Activated CD4-positive, alpha-beta T cell treated with anti-CD3 and anti-CD28 coated beads for 24 hours (primary cell): ENCODE measurements around the gene FEM1A.
"Not testable (repeated sequence)": the region's sequence is repeated elsewhere in the genome, so short reads cannot be mapped to it uniquely, and the experiment has no call there.

Experiments
- DNase-seq, 2 donors: peaks; one replicate each; pipeline ENCODE4 v3.0.0-alpha.2; 2020; ENCODE audit warnings: low read depth in 2 of 2

FEM1A gene

DNA sequence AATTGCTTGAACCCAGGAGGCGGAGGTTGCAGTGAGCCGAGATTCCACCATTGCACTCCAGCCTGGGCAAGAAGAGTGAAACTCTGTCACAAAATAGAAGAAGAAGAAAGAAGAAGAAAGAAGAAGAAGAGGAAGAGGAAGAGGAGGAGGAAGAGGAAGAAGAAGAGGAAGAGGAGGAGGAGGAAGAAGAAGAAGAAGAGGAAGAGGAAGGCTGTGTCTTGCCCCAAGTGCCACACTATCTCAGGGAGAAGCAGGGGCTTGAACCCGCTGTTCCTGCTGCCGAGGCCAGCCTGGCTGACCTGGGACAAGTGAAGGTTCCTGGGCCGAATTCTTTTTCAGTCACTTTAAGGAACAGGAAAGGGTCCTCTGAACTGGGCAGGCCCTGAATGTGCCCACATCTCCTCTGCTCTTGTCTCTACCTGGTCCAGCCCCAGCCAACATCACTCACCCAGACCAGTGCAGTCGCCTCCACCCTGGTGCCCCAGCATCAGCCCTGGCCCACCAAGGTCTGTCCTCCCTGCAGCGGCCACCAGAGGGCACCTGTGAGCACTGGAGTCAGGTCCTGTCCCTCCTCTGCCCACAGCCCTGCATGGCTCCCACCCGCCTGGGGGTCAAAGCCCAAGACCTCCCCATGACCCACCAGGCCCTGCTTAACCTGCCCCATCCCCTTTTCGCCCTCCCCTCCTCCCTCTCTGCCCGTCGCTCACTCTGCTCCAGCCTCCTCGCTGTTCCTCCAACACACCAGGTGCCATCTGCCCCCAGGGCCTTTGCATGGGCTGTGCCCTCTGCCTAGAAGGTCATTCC is 20.0 kb downstream of the FEM1A start:
- DNase-seq, result peak; percentile 90 to 93

GRCh38 chr19:4814625-4815425 is 23.3 kb downstream of the FEM1A start:
- no peak for DNase-seq

DNA sequence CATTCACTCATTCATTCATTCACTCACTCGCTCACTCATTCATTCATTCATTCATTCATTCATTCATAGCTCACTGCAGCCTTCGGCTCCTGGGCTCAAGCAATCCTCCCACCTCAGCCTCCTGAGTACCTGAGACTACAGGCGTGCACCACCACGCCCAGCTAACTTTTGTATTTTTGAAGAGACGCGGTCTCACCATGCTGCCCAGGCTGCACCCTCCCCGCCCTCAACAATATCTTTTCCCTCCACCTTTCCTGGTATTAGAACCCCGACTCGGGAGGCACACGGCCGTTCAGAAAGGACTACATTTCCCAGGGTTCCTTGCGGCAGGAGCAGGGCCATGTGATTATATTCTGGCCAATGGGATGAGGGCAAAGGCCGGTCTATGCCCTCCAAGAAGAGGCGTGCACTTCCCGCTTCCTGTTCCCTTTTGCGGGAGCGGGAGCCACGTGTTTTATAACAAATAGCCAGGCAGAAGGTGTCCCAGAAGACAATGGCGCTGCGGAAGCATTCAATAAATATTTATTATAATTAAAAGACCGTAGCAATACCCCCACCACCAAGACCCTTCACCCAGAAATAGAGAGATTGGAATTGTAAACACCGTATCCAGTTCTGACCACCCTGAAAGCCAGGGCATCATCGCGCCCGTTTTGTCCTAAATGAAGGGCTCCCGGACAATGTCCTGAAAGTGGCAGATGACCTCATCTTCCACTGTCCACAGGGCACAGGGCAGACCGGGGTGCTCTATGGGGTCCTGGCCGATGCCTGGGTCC is 24.1 kb downstream of the FEM1A start:
- DNase-seq, result peak; percentile 71 to 74

- DNase-seq, result no peak
Observed at GRCh38 chr19:4816202-4816949, 24.8 kb downstream of the FEM1A start.

DNA sequence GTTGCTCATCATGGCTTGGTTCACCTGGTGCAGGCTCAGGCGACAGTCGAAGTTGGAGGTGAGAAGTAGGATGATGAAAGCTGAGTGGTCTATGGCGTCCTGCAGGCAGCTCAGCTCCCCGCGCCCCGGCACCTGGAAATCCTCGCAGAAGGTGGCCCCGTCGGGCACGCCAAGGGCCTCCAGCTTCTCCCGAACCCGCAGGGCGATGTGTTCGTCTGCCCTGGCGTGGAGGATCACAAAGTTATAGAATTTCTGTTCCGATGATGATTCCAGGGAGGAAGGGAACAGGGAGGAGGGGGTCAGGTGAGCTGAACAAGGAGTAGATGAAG is 25.4 kb downstream of the FEM1A start:
- no peak for DNase-seq

- no peak for DNase-seq
Observed at GRCh38 chr19:4817467-4818277, 26.1 kb downstream of the FEM1A start.

GRCh38 chr19:4821265-4821664 is 29.7 kb downstream of the FEM1A start:
- DNase-seq, result no peak

- not testable (repeated sequence) for DNase-seq
Observed at GRCh38 chr19:4822354-4822753, 30.8 kb downstream of the FEM1A start.

DNA sequence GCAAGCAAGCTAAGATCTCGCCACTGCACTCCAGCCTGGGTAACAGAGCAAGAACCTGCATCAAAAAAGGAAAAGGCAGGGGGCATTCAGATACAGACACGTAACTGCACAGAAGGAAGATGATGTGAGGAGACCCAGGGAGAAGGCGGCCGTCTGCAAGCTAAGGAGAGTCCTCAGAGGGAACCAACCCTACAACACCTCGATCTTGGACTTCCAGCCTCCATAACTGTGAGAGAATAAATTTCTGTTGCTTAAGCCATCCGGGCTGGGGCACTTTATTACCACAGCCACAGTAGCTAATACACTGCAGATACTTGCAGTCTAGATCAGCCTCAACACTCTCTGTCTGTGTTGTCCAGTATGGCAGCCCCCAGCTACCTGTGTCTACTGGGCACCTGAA is 32.0 kb downstream of the FEM1A start:
- no peak for DNase-seq

- no peak for DNase-seq
Observed at GRCh38 chr19:4829001-4829712, 37.6 kb downstream of the FEM1A start.

GRCh38 chr19:4830332-4830731 is 38.8 kb downstream of the FEM1A start:
- no peak for DNase-seq

DNA sequence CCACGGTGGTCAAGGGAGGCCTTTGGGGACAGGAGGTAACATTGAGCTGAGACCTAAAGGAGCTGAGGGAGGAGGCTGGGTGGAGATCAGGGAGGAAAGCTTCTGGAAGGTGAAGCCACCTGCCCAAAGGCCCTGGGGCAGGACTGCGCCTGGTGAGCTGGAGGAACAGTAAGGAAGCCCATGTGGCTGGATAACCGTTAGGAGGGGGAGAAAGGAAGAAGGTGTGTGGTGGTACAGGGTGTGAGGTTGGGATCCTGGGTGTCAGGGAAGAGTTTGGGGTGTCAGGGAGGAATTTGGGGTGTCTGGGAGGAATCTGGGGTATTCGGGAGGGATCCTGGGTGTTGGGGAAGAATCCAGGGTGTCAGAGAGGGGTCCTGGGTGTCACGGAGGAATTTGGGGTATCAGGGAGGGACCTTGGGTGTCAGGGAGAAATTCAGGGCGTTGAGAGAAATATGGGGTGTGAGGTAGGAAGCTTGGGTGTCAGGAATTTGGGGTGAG is 39.3 kb downstream of the FEM1A start:
- no peak for DNase-seq

GRCh38 chr19:4831304-4831978 is 39.9 kb downstream of the FEM1A start, which contains the start of gene TICAM1:
Gene TICAM1, minus strand, starts transcription at chr19:4831712. Its CDS starts 13,335 bp downstream, at chr19:4818377.
- peak; percentile 62 to 76 for DNase-seq

- DNase-seq, result not testable (repeated sequence)
Observed at GRCh38 chr19:4831979-4832340, 40.4 kb downstream of the FEM1A start.

- no peak for DNase-seq
Observed at GRCh38 chr19:4832776-4833175, 41.2 kb downstream of the FEM1A start.

DNA sequence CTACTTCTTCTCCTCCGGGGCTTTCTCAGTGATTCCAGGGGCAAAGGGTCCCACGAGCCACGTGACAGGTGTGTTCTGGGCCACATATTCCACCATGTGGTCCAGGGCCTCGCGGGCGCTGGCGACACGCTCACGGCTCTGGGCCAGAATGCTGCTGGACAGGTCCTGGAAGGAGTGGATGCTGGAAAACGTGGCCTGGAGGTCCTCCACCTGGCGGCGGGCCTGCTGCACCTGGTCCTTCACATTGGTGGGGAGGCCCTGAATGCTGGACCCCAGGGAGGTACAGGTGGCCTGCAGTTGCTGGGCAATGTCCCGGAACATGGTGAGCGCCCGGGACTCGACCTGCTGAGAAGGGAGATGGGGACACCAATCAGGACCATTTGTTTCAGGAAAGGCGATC is 47.7 kb downstream of the FEM1A start:
- no peak for DNase-seq

DNA sequence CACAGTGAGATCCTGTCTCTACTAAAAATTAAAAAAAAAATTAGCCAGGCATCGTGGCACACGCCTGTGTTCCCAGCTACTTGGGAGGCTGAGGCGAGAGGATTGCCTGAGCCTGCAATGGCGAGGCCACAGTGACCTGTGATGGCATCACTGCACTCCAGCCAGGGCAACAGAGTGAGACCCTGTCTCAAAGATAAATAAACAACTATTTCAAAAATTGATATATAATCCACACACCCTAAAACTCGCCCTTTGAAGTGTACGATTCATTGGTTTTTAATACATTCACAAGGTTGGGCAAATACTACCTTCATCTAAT is 52.1 kb downstream of the FEM1A start:
- DNase-seq, result no peak

GRCh38 chr19:4844348-4845179 is 53.0 kb downstream of the FEM1A start:
- DNase-seq, result no peak

DNA sequence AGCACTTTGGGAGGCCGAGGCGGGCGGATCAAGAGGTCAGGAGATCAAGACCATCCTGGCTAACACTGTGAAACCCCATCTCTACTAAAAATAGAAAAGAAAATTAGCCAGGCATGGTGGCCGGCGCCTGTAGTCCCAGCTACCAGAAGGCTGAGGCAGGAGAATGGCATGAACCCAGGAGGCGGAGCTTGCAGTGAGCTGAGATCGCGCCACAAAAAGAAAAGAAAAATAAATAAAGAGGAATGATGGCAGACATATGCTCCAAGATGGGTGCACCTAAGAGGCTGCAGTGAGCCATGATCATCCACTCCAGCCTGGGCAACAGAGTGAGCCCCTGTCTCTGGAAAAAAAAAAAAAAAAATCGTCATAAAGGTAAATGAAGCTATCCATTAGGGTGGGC is 54.4 kb downstream of the FEM1A start:
- DNase-seq, result not testable (repeated sequence)
